Uterus (tissue), 4 donors: Measurements from ENCODE around the gene ENPP3. TPM values are rescaled to one million over a fixed set of nuclear protein-coding genes. Genes with fewer than 3 reads are reported as not detected.

Experiments
- DNase-seq, 2 donors: peaks; one replicate each; pipeline ENCODE4 v3.0.0-alpha.2; 2019 to 2020
- H3K27ac ChIP-seq, 2 donors: fragments of 200-600 bp; sonication (generic); 1 replicate in 1 of 2; 2 replicates in 1 of 2; pipeline ENCODE4 v1.5.1; 2016 to 2018
- H3K27me3 ChIP-seq, 2 donors: fragments of 200-600 bp; sonication (generic); one replicate each; pipeline ENCODE4 v1.5.1; 2018 to 2019; ENCODE audit warnings: control low read depth in 1 of 2
- H3K36me3 ChIP-seq, 2 donors: fragments of 200-600 bp; sonication (generic); one replicate each; pipeline ENCODE4 v1.5.1; 2019; ENCODE audit warnings: control low read depth in 1 of 2
- H3K4me1 ChIP-seq, 2 donors: fragments of 200-600 bp; sonication (generic); one replicate each; pipeline ENCODE4 v1.5.1; 2018 to 2019; ENCODE audit warnings: control low read depth in 1 of 2
- H3K4me3 ChIP-seq, 2 donors: fragments of 200-600 bp; sonication (generic); 1 replicate in 1 of 2; 2 replicates in 1 of 2; pipeline ENCODE4 v1.5.1; 2018 to 2019; ENCODE audit warnings: mild to moderate bottlenecking in 1 of 2
- H3K9me3 ChIP-seq, 2 donors: fragments of 200-600 bp; sonication (generic); one replicate each; pipeline ENCODE4 v1.5.1; 2019; ENCODE audit warnings: control low read depth in 1 of 2
- POLR2A ChIP-seq, 2 donors: fragments of 450-650 bp; IDR thresholded peaks; one replicate each; pipeline ENCODE4 v1.6.1; 2016; ENCODE audit warnings: antibody characterized with exemption in 2 of 2, mild to moderate bottlenecking in 1 of 2, moderate library complexity in 1 of 2
- intact Hi-C: fragments of 100-400 bp; cut with DNase I; formaldehyde crosslinking; loops from one replicate; pipeline ENCODE4 v1.15.1; 2023; ENCODE audit warnings: low total_unique reads
- total RNA-seq, 4 donors: library from RNA; depleted of rRNA in 3 of 4; stranded (reverse); fragments of >200 nt in 3 of 4; gene quantifications; one replicate each; pipeline versions ENCODE4 v1.1.0 to v1.2.4, GENCODE V29; 2014 to 2023
- TF ChIP-seq, protein P1 (sequence below), 4 experiments: fragments of 200-600 bp in 2 of 4; fragments of 450-650 bp in 2 of 4; sonication (generic) in 2 of 4; IDR thresholded peaks; one replicate each; pipeline ENCODE4 v1.5.1; 2016 to 2019; ENCODE audit warnings: antibody characterized with exemption in 4 of 4, mild to moderate bottlenecking in 2 of 4, moderate library complexity in 1 of 4
- donor health status: DM: yes; HTN: yes; CAD: no.

ENPP3 gene
- total RNA-seq, 4 donors from 2014 or later = 0.40 to 7.2 (median 4.2) TPM

DNA sequence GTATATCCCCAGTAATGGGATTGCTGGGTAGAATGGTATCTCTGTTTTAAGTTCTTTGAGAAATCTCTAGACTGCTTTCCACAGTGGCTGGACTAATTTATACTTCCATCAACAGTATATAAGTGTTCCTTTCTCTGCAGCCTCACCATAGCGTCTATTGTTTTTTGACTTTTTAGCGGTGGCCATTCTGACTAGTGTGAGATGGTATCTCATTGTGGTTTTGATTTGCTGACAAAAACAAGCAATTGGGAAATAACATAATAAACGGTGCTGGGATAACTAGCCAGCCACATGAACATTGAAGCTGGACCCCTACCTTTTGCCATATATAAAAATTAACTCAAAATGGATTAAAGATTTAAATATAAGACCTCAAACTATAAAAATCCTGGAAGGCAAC, 49.9 kb downstream of the ENPP3 start:
- no peak for DNase-seq
- H3K27ac ChIP-seq = no peak overlapping the region
- TF ChIP-seq, protein P1, sequence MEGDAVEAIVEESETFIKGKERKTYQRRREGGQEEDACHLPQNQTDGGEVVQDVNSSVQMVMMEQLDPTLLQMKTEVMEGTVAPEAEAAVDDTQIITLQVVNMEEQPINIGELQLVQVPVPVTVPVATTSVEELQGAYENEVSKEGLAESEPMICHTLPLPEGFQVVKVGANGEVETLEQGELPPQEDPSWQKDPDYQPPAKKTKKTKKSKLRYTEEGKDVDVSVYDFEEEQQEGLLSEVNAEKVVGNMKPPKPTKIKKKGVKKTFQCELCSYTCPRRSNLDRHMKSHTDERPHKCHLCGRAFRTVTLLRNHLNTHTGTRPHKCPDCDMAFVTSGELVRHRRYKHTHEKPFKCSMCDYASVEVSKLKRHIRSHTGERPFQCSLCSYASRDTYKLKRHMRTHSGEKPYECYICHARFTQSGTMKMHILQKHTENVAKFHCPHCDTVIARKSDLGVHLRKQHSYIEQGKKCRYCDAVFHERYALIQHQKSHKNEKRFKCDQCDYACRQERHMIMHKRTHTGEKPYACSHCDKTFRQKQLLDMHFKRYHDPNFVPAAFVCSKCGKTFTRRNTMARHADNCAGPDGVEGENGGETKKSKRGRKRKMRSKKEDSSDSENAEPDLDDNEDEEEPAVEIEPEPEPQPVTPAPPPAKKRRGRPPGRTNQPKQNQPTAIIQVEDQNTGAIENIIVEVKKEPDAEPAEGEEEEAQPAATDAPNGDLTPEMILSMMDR (IDR thresholded peaks at IDR 0.05) = no peak
- TF ChIP-seq POLR2A (IDR thresholded peaks at IDR 0.05) = no peak

DNA sequence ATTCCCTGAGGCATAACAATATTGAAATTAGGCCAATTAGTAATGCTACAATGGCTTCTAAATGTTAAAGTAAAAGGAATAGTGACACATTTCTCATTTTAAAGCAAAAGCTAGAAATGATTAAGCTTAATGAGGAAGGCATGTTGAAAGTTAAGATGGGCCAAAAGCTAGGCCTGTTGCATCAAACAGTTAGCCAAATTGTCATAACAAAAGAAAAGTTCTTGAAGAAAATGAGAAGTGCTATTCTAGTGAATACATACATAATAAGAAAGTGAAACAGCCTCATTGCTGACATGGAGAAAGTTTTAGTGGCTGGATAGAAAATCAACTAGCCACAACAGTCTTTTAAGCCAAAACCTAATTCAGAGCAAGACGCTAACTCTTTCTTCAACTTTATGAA, 51.2 kb downstream of the ENPP3 start:
- Histone ChIP-seq H3K9me3 (no peaks in the 10 kb centered on the region), H3K27ac (no peak overlapping the region), H3K4me1 (no peaks in the 10 kb centered on the region), H3K36me3 (no peaks in the 10 kb centered on the region), H3K27me3 (no peaks in the 10 kb centered on the region), H3K4me3 (no peak overlapping the region)
- intact Hi-C loops = no loop called here
- no peak for DNase-seq
- TF ChIP-seq POLR2A (IDR thresholded peaks at IDR 0.05) = no peak
- TF ChIP-seq, protein P1 (IDR thresholded peaks at IDR 0.05) = no peak

More for the DNA sequence above, 49.9 kb downstream of the ENPP3 start:
- no peaks in the 10 kb centered on the region for H3K9me3 ChIP-seq
- no peak overlapping the region for H3K4me3 ChIP-seq
- intact Hi-C loops = no loop called here
- no peaks in the 10 kb centered on the region for H3K36me3 ChIP-seq
- no peaks in the 10 kb centered on the region for H3K4me1 ChIP-seq
- no peaks in the 10 kb centered on the region for H3K27me3 ChIP-seq

DNA sequence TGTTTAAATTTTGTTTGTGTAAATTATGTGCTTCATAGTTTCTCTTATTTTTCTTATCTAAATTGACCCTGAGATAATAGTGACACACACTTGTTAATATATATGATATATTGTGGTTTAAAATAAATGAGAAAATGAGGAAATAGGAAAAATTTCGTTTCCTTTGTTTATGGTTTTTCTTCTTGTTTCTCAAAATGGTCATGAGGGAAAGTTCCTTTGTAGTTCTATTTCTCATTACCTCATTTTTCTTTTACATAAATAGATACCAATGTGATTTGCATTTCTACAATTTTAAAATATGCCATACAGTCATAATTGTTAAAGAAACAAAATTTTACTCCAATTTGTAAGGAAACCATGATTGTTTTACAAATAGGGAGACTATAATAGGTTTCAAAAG, 54.9 kb downstream of the ENPP3 start:
- no peak for TF ChIP-seq POLR2A (IDR thresholded peaks at IDR 0.05)
- TF ChIP-seq, protein P1 (IDR thresholded peaks at IDR 0.05) = no peak
- no peak for DNase-seq
- no peak overlapping the region for H3K4me3 ChIP-seq

DNA sequence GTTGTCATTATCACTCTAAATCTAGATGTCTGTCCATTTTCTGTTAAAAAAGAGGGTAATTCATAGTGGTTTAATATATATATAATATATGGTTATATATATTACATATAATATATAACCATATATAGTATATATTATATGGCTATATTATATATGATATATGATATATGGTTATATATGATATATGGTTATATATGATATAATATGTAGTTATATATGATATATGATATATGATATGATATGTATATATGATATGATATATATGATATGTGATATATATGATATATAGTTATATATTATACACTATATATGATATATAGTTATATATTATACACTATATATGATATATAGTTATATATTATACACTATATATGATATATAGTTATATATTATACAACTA, 55.5 kb downstream of the ENPP3 start:
- Histone ChIP-seq H3K27me3 (no peaks in the 10 kb centered on the region), H3K9me3 (no peaks in the 10 kb centered on the region), H3K4me1 (no peaks in the 10 kb centered on the region), H3K36me3 (no peaks in the 10 kb centered on the region), H3K27ac (no peak overlapping the region), H3K4me3 (no peak overlapping the region)
- no peak for DNase-seq
- TF ChIP-seq, protein P1 (IDR thresholded peaks at IDR 0.05) = no peak
- TF ChIP-seq POLR2A (IDR thresholded peaks at IDR 0.05) = no peak
- intact Hi-C loops = loop anchor here (10.0 kb wide), 1 partner anchor 222 kb away; no protein-coding TSS in a partner anchor

More for the DNA sequence above, 54.9 kb downstream of the ENPP3 start:
- Histone ChIP-seq H3K4me1 (no peaks in the 10 kb centered on the region), H3K27me3 (no peaks in the 10 kb centered on the region), H3K36me3 (no peaks in the 10 kb centered on the region), H3K27ac (no peak overlapping the region), H3K9me3 (no peaks in the 10 kb centered on the region)
- intact Hi-C loops = loop anchor here (10.0 kb wide), 1 partner anchor 223 kb away; no protein-coding TSS in a partner anchor

DNA sequence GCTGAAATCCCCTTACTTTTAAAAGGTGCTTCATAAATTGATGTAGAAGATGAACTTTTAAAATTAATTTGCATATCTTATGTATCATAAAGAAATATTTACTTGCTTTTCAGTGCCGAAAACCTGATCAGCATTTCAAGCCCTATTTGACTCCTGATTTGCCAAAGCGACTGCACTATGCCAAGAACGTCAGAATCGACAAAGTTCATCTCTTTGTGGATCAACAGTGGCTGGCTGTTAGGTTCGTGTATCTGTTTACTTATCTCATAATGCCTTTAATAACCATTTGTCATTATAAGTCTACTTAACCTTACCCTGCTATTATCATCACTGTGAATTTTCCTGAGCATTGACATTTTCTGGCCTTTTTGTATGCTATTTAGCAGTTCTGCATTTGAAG, 56.3 kb downstream of the ENPP3 start:
- Histone ChIP-seq H3K36me3 (no peaks in the 10 kb centered on the region), H3K9me3 (no peaks in the 10 kb centered on the region), H3K27me3 (no peaks in the 10 kb centered on the region), H3K27ac (no peak overlapping the region), H3K4me3 (no peak overlapping the region), H3K4me1 (no peaks in the 10 kb centered on the region)
- no peak for TF ChIP-seq POLR2A (IDR thresholded peaks at IDR 0.05)
- TF ChIP-seq, protein P1 (IDR thresholded peaks at IDR 0.05) = no peak
- no peak for DNase-seq
- intact Hi-C loops = loop anchor here (10.0 kb wide), 1 partner anchor 221 kb away; no protein-coding TSS in a partner anchor
